OCI-LY3 (cell line): ENCODE results near the gene ERC1.

Experiments
- EZH2phosphoT487 ChIP-seq: fragments of 200-600 bp; shearing (Covaris generic); IDR thresholded peaks from 2 replicates; pipeline ENCODE4 v1.6.1; 2018; ENCODE audit warnings: antibody characterized with exemption, mixed run types, low read depth
- TF ChIP-seq, protein P1 (sequence below): fragments of 200-600, 300-600 bp; sonication (generic); IDR thresholded peaks from 2 replicates; pipeline ENCODE4 v1.5.1; 2014; ENCODE audit warnings: antibody characterized with exemption, low read length, low read depth

GRCh38 chr12:1525858-1526257 lies 534.8 kb downstream of the ERC1 start:
- TF ChIP-seq, protein P1, sequence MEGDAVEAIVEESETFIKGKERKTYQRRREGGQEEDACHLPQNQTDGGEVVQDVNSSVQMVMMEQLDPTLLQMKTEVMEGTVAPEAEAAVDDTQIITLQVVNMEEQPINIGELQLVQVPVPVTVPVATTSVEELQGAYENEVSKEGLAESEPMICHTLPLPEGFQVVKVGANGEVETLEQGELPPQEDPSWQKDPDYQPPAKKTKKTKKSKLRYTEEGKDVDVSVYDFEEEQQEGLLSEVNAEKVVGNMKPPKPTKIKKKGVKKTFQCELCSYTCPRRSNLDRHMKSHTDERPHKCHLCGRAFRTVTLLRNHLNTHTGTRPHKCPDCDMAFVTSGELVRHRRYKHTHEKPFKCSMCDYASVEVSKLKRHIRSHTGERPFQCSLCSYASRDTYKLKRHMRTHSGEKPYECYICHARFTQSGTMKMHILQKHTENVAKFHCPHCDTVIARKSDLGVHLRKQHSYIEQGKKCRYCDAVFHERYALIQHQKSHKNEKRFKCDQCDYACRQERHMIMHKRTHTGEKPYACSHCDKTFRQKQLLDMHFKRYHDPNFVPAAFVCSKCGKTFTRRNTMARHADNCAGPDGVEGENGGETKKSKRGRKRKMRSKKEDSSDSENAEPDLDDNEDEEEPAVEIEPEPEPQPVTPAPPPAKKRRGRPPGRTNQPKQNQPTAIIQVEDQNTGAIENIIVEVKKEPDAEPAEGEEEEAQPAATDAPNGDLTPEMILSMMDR, result no peak
- TF ChIP-seq EZH2phosphoT487, result no peak
